HG02938 (cell line): ENCODE measurements around the gene GSG1.
A peak's percentile ranks its signal among the peaks of the same experiment; 100 is the strongest.
"Not testable (repeated sequence)": the region's sequence is repeated elsewhere in the genome, so short reads cannot be mapped to it uniquely, and the experiment has no call there.

Experiments
- ATAC-seq: cut with Tn5 transposase; IDR thresholded peaks from one replicate; pipeline ENCODE4 v1.9.1; 2021; ENCODE audit warnings: mild to moderate bottlenecking, moderate library complexity; ENCODE audit not compliant: unreplicated experiment

The GSG1 gene

GRCh38 chr12:13066014-13066413 lies 37.5 kb downstream of the GSG1 start:
- ATAC-seq = no peak

GRCh38 chr12:13062669-13063068 lies 40.8 kb downstream of the GSG1 start:
- ATAC-seq = no peak

- ATAC-seq = no peak
These were observed 42.1 kb downstream of the GSG1 start for GRCh38 chr12:13061377-13061776.

- no peak for ATAC-seq
These were observed 42.9 kb downstream of the GSG1 start for GRCh38 chr12:13060581-13060980.

GRCh38 chr12:13053617-13054016 lies 49.9 kb downstream of the GSG1 start:
- not testable (repeated sequence) for ATAC-seq

GRCh38 chr12:13052421-13052820 lies 51.0 kb downstream of the GSG1 start:
- ATAC-seq = peak; percentile 52

GRCh38 chr12:13049816-13050215 lies 53.7 kb downstream of the GSG1 start:
- no peak for ATAC-seq

- ATAC-seq = peak; percentile 76
These were observed 56.5 kb downstream of the GSG1 start for GRCh38 chr12:13046964-13047363.

GRCh38 chr12:13045816-13046215 lies 57.7 kb downstream of the GSG1 start:
- no peak for ATAC-seq

GRCh38 chr12:13044906-13045299 lies 58.6 kb downstream of the GSG1 start:
- ATAC-seq = no peak

- no peak for ATAC-seq
These were observed 59.2 kb downstream of the GSG1 start, which contains the start of gene FAM234B for GRCh38 chr12:13044002-13044905. Gene FAM234B, plus strand, starts transcription at chr12:13044381. Its CDS starts 23 bp downstream, at chr12:13044404.

GRCh38 chr12:13042666-13043230 lies 60.7 kb downstream of the GSG1 start:
- no peak for ATAC-seq

- ATAC-seq = no peak
These were observed 62.2 kb downstream of the GSG1 start for GRCh38 chr12:13041224-13041623.

- ATAC-seq = no peak
These were observed 64.0 kb downstream of the GSG1 start for GRCh38 chr12:13039328-13039956.

GRCh38 chr12:13038491-13039161 lies 64.8 kb downstream of the GSG1 start:
- ATAC-seq = no peak

- no peak for ATAC-seq
These were observed 66.6 kb downstream of the GSG1 start for GRCh38 chr12:13036881-13037280.

GRCh38 chr12:13035335-13035734 lies 68.1 kb downstream of the GSG1 start:
- not testable (repeated sequence) for ATAC-seq
